ENCODE measurements around the gene SLC33A1. TPM values are rescaled to one million over a fixed set of nuclear protein-coding genes. Genes with fewer than 3 reads are reported as not detected.
"Not testable (repeated sequence)": the region's sequence is repeated elsewhere in the genome, so short reads cannot be mapped to it uniquely, and the experiment has no call there.

SLC33A1 gene
- total RNA-seq, 2 experiments from 2014 or later, result 20.9 to 26.4 TPM

- Histone ChIP-seq H3K36me3 (ENCODE audit: insufficient read depth, low read length) (peaks cover 26% of the 10 kb centered on the region), H3K4me1 (ENCODE audit: insufficient read depth, low read length, poor library complexity, severe bottlenecking) (no peaks in the 10 kb centered on the region), H4K20me1 (ENCODE audit: insufficient read depth, low read length) (peaks cover 46% of the 10 kb centered on the region), H2AFZ (ENCODE audit: low read length) (no peak overlapping the region), H3K9me2 (ENCODE audit: insufficient read depth, low read length) (no peaks in the 10 kb centered on the region), H3K4me3 (ENCODE audit: low read depth, low read length, poor library complexity, severe bottlenecking) (no peak overlapping the region), H3K79me2 (ENCODE audit: insufficient read depth, low read depth, low read length) (peaks cover 98% of the 10 kb centered on the region), H3K9me3 (ENCODE audit: low read length) (no peaks in the 10 kb centered on the region), H3K4me2 (ENCODE audit: low read length) (no peak overlapping the region), H3K27ac (ENCODE audit: low read depth, low read length, poor library complexity, severe bottlenecking) (no peak overlapping the region)
- CTCF ChIA-PET (ENCODE audit: unreplicated experiment), result no interaction called here
- TF ChIP-seq EZH2phosphoT487 (IDR thresholded peaks at IDR 0.05; ENCODE audit: borderline replicate concordance, low read depth, low read length) (no peak), CTCF (conservative IDR thresholded peaks at IDR 0.05; ENCODE audit: low read length) (no peak)
- no TSS peak for BruUV-seq (replicated peaks)
- POLR2A ChIA-PET, result interaction anchor here (0.5 to 1.0 kb wide), 2 partner anchors 22 to 32 kb away, joined by 4 read pairs; no protein-coding TSS in a partner anchor
- intact Hi-C loops (cut with micrococcal nuclease; ENCODE audit: unreplicated experiment), result no loop called here
- no peak for DNase-seq (ENCODE audit: low spot score)
Measured at GRCh38 chr3:155889212-155889611, 35.0 kb upstream of the SLC33A1 start.

GRCh38 chr3:155886915-155887314 lies 32.7 kb upstream of the SLC33A1 start:
- no peak for TF ChIP-seq CTCF (conservative IDR thresholded peaks at IDR 0.05; ENCODE audit: low read length)
- no peak for TF ChIP-seq EZH2phosphoT487 (IDR thresholded peaks at IDR 0.05; ENCODE audit: borderline replicate concordance, low read depth, low read length)
- CTCF ChIA-PET (ENCODE audit: unreplicated experiment), result no interaction called here
- no peaks in the 10 kb centered on the region for H3K9me2 ChIP-seq (ENCODE audit: insufficient read depth, low read length)
- peaks cover 6% of the 10 kb centered on the region for H3K36me3 ChIP-seq (ENCODE audit: insufficient read depth, low read length)
- H3K4me3 ChIP-seq (ENCODE audit: low read depth, low read length, poor library complexity, severe bottlenecking), result no peak overlapping the region
- peaks cover 4% of the 10 kb centered on the region for H3K4me1 ChIP-seq (ENCODE audit: insufficient read depth, low read length, poor library complexity, severe bottlenecking)
- H2AFZ ChIP-seq (ENCODE audit: low read length), result no peak overlapping the region
- H4K20me1 ChIP-seq (ENCODE audit: insufficient read depth, low read length), result peaks cover 53% of the 10 kb centered on the region
- POLR2A ChIA-PET, result interaction anchor here (0.6 to 1.5 kb wide), 4 partner anchors 8 to 674 kb away, joined by 3 to 4 read pairs (median 3); no protein-coding TSS in a partner anchor
- intact Hi-C loops (cut with micrococcal nuclease; ENCODE audit: unreplicated experiment), result no loop called here
- DNase-seq (ENCODE audit: low spot score), result no peak
- BruUV-seq (replicated peaks), result no TSS peak
- no peak overlapping the region for H3K27ac ChIP-seq (ENCODE audit: low read depth, low read length, poor library complexity, severe bottlenecking)
- peaks cover 100% of the 10 kb centered on the region for H3K79me2 ChIP-seq (ENCODE audit: insufficient read depth, low read depth, low read length)
- H3K9me3 ChIP-seq (ENCODE audit: low read length), result no peaks in the 10 kb centered on the region
- no peak overlapping the region for H3K4me2 ChIP-seq (ENCODE audit: low read length)

GRCh38 chr3:155886348-155886747 lies 32.1 kb upstream of the SLC33A1 start:
- intact Hi-C loops (cut with micrococcal nuclease; ENCODE audit: unreplicated experiment); H3K27ac ChIP-seq (ENCODE audit: low read depth, low read length, poor library complexity, severe bottlenecking); H3K4me2 ChIP-seq (ENCODE audit: low read length); BruUV-seq (replicated peaks); H3K9me2 ChIP-seq (ENCODE audit: insufficient read depth, low read length); H3K4me1 ChIP-seq (ENCODE audit: insufficient read depth, low read length, poor library complexity, severe bottlenecking); H3K36me3 ChIP-seq (ENCODE audit: insufficient read depth, low read length); H3K4me3 ChIP-seq (ENCODE audit: low read depth, low read length, poor library complexity, severe bottlenecking); H2AFZ ChIP-seq (ENCODE audit: low read length); DNase-seq (ENCODE audit: low spot score); H3K9me3 ChIP-seq (ENCODE audit: low read length): not testable (repeated sequence)
- ChIA-PET POLR2A (interaction anchor here (0.6 to 1.5 kb wide), 5 partner anchors 9 to 952 kb away, joined by 3 to 4 read pairs (median 4); no protein-coding TSS in a partner anchor), CTCF (ENCODE audit: unreplicated experiment) (interaction anchor here (1.8 kb wide), 1 partner anchor 15 kb away, joined by 4 read pairs; no protein-coding TSS in a partner anchor)
- H4K20me1 ChIP-seq (ENCODE audit: insufficient read depth, low read length), result peaks cover 58% of the 10 kb centered on the region
- peaks cover 100% of the 10 kb centered on the region for H3K79me2 ChIP-seq (ENCODE audit: insufficient read depth, low read depth, low read length)
